GM19455 (cell line): ENCODE measurements around the gene GDPD5.

Experiments used
- ATAC-seq: cut with Tn5 transposase; IDR thresholded peaks from one replicate; pipeline ENCODE4 v1.9.1; 2021; ENCODE audit not compliant: unreplicated experiment

GDPD5 gene

GRCh38 chr11:75492181-75492820, 33.4 kb downstream of the GDPD5 start:
- ATAC-seq, result peak; percentile 57

- no peak for ATAC-seq
These were observed 34.3 kb downstream of the GDPD5 start for GRCh38 chr11:75491465-75491864.

DNA sequence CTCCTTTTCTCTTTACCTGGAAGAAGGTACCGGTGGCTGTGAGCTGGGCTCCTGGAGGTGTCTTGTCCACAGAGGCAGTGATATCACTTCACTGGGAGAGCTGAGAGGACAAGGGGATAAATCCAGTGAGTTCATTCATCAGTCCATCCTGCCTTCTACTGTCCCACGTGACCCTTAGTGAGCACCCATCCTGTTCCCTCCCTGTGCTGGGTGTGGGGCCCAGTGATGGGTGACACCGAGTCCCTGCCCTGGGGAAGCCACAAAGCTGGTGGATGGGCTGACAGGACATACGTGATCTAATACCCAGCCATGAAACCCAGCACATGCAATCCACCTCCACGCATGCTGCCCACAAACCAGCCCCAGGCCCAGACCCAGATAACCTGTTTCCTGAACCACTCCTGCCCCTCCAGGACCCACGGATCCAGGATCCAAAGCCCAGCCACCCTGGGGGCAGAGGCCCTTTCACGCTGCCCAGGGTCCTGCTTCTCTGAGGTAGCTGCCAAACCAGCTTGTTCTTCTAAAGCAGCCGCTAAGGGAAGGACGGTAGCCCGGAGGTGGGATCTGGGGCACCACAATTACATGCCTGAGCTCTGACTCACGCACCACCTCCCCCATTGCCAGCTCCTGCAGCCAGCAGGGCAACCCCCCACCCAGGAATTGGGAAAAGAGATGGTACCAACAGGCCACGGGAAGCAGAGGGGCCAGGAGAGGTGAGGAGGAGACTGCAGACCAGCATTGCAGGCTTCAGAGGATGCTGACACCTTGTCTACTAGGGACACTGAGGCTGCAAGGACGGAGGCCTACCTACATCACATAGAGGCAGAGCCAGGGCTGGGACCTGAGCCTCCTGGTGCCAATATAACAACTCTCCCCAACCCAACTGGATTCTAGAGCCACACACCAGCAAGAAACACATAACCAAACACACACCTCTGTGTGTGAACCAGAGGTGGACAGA, 35.2 kb downstream of the GDPD5 start:
- no peak for ATAC-seq

GRCh38 chr11:75487365-75487764, 38.4 kb downstream of the GDPD5 start:
- ATAC-seq, result no peak

DNA sequence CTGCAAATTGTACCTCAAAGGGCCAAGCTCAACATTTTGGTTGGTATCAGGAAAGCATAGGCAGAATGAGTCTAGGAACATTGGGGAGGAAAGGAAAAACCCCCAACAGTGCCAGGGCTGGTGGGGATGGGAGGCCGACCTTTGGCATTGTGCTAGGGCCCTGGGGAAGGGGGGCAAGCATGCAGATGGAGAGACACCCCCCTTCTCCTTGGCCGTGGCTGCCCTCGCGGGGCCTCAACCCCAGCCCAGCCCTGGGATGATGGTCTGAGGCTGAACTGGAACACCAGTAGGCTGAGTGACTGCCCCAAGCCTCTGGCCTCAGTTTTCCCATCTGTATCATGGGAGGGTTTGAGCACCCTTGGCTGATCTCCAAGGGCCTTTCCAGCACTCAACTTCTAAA, 40.0 kb downstream of the GDPD5 start:
- no peak for ATAC-seq

GRCh38 chr11:75482931-75483469, 42.7 kb downstream of the GDPD5 start:
- ATAC-seq, result no peak

- ATAC-seq, result no peak
These were observed 43.7 kb downstream of the GDPD5 start for GRCh38 chr11:75481922-75482606.

DNA sequence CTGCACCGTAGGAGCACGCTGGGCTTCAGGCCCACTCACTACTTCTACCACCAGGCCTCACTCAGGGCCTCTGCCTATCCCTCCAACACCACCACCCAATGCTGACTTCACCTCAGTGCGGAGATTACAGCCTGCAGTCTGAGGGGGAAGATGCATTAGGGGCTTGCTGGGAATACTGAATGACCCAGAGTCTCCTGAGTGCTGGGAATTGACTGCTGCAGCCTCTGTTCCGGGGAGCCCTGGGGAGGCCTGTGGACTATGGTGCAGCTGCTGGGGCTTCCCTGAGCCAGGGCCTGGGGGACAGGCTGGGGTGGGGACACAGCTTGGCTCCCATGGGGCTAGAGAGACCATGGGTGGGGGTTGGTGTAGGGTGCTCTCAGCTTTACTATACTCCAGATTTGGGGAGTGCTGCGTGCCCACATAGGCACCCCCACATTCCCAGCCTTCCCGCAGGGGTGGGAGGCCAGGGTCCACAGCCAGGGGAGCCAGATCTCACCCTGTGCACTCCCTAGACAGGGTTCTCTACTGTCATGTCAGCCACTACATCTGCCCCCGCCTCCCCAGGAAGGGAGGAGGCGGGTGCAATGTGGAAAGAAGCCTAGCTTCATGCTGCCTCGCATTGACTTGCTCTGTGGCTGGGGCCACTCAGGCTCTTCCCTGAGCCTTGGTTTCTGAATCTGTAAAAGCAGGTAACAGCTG, 44.4 kb downstream of the GDPD5 start:
- ATAC-seq, result no peak

DNA sequence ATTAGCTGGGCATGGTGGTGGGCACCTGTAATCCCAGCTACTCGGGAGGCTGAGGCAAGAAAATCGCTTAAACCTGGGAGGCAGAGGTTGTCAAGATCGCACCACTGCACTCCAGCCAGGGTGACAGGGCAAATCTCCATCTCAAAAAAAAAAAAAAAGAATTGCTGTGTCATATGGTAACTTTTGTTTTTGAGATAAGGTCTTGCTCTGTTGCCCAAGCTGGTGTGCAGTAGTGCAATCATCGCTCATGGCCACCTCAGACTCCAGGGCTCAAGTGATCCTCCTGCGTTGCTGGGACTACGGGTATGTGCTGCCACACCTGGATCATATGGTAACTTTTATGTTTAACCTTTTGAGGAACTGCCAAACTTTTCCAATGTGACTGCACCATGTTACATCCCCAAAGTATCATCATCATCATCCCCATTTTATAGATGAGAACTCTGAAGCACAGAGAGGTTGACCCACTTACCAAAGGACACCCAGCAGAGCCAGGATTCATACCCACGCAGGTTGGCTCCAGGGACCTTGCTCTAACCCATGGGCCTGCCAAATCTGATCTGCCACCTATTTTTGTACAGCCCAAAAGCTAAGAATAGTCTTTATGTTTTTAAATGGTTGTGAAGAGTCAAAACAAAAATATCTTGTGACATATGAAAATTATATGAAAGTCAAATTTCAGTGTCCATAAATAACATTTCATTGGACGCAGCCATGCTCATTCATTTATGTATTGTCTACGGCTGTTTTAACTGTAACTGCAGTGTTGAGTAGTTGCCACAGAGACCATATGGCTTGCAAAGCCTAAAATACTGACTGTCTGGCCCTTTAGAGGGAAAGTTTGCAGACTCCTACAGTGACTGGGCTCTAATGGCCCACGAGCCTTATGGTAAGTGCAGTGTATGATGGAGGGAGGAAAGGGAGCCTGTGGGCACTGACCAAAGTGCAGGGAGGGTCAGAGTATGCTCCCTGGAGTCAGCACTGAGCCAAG, 45.3 kb downstream of the GDPD5 start:
- no peak for ATAC-seq

GRCh38 chr11:75479597-75480145, 46.1 kb downstream of the GDPD5 start:
- ATAC-seq, result no peak

DNA sequence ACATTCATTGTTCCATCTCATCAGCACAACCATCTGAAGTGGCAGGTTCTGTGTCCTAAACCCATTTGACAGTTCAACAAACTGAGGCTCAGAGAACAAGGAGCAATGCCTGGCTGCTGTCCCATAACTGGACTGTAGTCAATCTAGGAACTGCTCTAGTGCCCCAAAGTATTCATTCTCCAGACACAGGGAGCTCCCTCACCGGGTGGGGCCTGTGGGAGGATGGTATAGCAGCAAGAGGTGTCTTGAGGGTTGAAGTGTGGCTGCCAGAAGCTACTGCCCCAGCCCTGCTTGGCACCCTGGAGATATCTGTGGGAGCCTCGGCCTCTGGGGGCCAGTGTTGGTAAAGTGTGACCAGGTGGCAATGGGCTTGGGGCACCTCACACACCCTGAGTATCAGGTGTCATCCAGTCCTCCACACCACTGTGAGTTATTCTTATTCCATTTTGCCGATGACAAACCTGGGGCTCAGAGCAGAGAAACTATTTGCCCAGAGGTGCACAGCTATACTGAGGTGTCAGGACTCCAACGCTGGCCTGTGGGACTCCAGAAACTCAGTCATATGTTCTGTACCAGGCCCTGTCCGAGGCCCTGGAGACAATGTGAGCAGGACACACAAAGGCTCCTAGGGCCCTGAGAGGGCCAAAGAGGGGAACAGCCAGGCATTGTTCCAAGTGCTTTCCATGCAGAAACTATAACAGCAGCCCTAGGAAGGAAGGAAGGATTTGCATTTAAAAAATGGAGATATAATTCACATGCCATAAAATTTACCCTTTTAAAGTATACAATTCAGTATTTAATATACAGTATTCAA, 46.8 kb downstream of the GDPD5 start:
- no peak for ATAC-seq

DNA sequence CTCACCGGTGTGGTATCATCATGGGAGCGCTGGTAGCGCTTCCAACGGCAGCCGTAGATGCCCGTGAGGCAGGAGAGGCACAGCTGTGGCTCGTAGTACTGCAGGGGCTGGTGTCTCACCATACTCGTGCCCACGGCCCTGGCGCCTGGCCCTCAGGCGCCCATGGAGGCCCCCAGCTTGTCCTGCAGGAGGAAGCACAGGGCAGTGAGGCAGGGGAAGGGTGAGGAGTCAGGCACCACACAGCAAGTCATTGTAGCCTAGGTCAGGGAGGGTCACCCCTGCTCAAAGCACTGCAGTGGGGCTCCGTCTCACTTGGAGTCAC, 48.2 kb downstream of the GDPD5 start:
- no peak for ATAC-seq

GRCh38 chr11:75476739-75477613, 48.8 kb downstream of the GDPD5 start:
- ATAC-seq, result no peak

DNA sequence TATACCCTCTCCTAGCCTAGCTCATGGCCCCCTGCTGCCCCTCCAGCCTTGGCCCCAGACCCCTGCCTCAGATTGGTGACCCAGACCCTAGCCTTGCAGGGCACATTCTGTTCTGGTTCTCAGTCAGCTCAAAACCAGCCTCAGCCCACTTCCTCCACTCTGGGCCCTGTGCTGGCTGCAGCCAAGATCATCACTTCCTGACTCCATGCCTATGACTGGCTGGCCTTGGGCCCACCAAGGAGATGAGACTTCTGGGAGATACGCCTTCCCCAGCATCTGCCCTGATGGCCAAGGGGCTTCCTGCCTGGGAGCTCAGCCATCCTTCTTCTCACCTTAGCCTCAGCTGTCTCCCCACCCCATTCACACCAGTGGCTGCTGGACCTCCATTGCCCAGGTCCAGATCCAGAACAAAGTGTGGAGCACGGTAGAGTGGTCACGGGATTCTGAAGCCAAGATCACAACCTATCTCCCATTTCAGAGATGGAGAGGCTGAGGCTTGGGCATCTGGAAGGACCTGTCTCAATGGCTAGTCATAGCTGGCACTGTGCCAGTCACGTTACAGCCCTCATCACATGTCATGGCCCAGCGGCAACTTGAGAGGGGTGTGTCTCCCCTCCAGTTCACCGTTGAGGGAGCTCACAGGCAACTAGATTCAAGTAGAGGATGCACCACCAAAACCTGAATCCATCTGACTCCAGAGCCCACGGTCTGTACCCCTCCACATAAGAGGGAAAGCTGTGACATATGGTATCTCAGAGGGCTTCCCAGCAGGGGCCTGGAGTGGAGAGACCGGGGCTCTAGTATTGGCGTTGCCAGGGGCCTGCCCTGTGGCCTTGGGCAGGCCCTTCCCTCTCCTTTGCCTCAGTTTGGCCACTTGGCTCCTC, 49.7 kb downstream of the GDPD5 start:
- ATAC-seq, result no peak

DNA sequence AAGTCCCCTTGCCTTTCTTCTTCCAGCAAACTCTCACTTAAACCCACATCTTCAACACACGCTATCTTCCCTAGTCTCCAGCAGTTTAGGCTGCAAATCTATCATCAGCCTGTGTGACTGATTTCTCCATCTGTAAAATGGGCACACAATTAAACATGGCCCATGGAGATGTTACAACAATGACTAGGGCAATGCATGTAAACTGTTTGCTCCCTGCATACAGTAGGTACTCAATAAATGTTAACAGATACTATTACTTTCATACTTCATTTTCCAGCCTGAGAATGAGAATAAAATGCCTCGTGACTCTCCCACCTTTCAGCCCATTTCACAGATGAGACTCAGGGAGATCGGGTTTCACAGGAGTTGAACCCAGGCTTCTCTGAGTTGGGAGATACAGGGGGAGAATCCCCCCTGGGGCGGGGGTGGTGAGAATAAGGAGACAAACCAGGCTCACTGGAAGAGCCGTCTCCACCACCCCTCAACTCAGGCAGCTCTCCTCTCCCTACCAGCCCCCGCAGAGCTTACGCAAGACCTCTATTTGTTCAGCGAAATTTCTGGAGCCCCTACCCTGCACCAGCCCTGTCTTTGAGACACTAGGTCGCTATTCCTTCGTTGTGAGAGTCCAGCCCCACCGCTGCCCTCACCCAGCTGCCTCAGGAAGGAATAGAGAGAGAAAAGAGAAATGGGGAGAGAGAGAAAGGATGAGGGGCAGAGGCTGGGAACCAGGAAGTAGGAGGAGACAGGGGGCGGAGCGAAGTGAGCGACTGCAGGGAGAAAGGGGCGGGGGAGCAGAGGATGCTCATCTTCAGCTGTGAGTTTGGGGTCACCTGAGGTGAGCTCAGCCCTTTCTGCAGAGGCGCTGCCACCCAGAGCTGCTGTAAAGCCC, 50.6 kb downstream of the GDPD5 start:
- ATAC-seq, result no peak

DNA sequence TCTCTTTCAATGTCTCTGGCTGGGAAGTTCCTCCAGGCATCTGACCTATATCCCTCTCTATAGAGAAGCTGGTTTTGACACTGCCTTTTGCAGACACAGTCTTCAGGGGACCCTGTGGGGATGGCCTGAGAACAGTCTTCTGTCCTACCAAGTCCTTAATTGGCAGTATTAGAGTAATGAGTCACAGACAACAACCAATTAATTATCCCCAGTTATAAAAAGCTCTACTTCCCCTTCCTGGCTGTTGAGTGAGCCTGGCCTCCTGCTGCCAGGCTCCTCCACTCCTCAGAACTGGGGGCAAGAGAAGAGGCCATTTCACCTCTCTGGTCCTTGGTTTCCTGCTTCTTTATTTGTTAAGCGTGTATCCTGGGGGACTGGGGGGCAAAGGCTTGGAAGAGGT, 51.5 kb downstream of the GDPD5 start:
- no peak for ATAC-seq
